Testis (tissue), 3 donors: ENCODE measurements around the gene RASL11A. TPM values are rescaled to one million over a fixed set of nuclear protein-coding genes. Genes with fewer than 3 reads are reported as not detected.

ENCODE experiments used
- DNase-seq: peaks from one replicate; pipeline ENCODE4 v3.0.0-alpha.2; 2019
- H3K27ac ChIP-seq, 2 donors: fragments of 200-600 bp; sonication (generic); one replicate each; pipeline ENCODE4 v1.5.1; 2019
- H3K27me3 ChIP-seq: fragments of 200-600 bp; sonication (generic); one replicate; pipeline ENCODE4 v1.5.1; 2019
- H3K36me3 ChIP-seq: fragments of 200-600 bp; sonication (generic); one replicate; pipeline ENCODE4 v1.5.1; 2017; ENCODE audit warnings: low read depth; ENCODE audit errors: missing control alignments
- H3K4me1 ChIP-seq: fragments of 200-600 bp; sonication (generic); one replicate; pipeline ENCODE4 v1.5.1; 2019
- H3K4me3 ChIP-seq, 2 donors: fragments of 200-600 bp; sonication (generic); one replicate each; pipeline ENCODE4 v1.5.1; 2017 to 2019
- H3K9me3 ChIP-seq: fragments of 200-600 bp; sonication (generic); one replicate; pipeline ENCODE4 v1.5.1; 2017
- CTCF ChIP-seq, 3 experiments: fragments of 450-650 bp in 2 of 3; fragments of 200-600 bp in 1 of 3; sonication (generic) in 1 of 3; IDR thresholded peaks; one replicate each; pipeline ENCODE4 v1.5.1; 2016 to 2019; ENCODE audit warnings: antibody characterized with exemption in 3 of 3, mild to moderate bottlenecking in 2 of 3, moderate library complexity in 1 of 3
- POLR2A ChIP-seq: fragments of 450-650 bp; IDR thresholded peaks from one replicate; pipeline ENCODE4 v1.6.1; 2017; ENCODE audit warnings: antibody characterized with exemption, mild to moderate bottlenecking, moderate library complexity
- WGBS, 2 donors: methylation state at CpG; one replicate each; pipeline ENCODE4 v1.1.5; 2018; 5-methylcytosine and 5-hydroxymethylcytosine counted together
- intact Hi-C: fragments of 100-400 bp; cut with DNase I; formaldehyde crosslinking; loops from one replicate; pipeline ENCODE4 v1.15.1; 2023; ENCODE audit warnings: low total_unique reads
- polyA plus RNA-seq: library from polyadenylated mRNA; stranded (reverse); fragments of 350-450 nt; fragmentation: Illumina TruSeq; extraction: RNeasy Lipid Tissue Mini Kit (QIAGEN cat#74804); gene quantifications from one replicate; pipeline ENCODE4 v1.2.3, GENCODE V29; 2014; ENCODE audit warnings: low read depth, low replicate concordance; ENCODE audit not compliant: insufficient read depth
- total RNA-seq, 2 donors: library from RNA; depleted of rRNA; stranded (reverse); fragments of >200 nt; gene quantifications; one replicate each; pipeline ENCODE4 v1.2.3, GENCODE V29; 2016

RASL11A gene
- total and polyA plus RNA-seq, 3 donors from 2014 or later, result 8.2 to 11.8 (median 10.0) TPM

GRCh38 chr13:27308941-27309340 lies 38.3 kb downstream of the RASL11A start:
- WGBS, 2 donors, result 63 to 64% methylated on average over 19 of the region's 19 CpGs
- TF ChIP-seq CTCF (IDR thresholded peaks at IDR 0.05), result no peak
- TF ChIP-seq POLR2A, result no peak
- Histone ChIP-seq H3K9me3 (no peaks in the 10 kb centered on the region), H3K4me3 (peak overlapping the region in 1 of 2 donors; percentile 26), H3K36me3 (no peaks in the 10 kb centered on the region), H3K27me3 (no peaks in the 10 kb centered on the region), H3K4me1 (no peaks in the 10 kb centered on the region), H3K27ac (no peak overlapping the region)
- DNase-seq, result no peak
- intact Hi-C loops, result no loop called here

- no peaks in the 10 kb centered on the region for H3K4me1 ChIP-seq
- intact Hi-C loops, result no loop called here
- no peaks in the 10 kb centered on the region for H3K36me3 ChIP-seq
- H3K27me3 ChIP-seq, result no peaks in the 10 kb centered on the region
- WGBS, 2 donors, result 53 to 67% methylated on average over 7 of the region's 7 CpGs
- H3K4me3 ChIP-seq, result no peak overlapping the region
- DNase-seq, result no peak
- no peaks in the 10 kb centered on the region for H3K9me3 ChIP-seq
- H3K27ac ChIP-seq, result no peak overlapping the region
- TF ChIP-seq CTCF (IDR thresholded peaks at IDR 0.05), result no peak
- no peak for TF ChIP-seq POLR2A
Observed at GRCh38 chr13:27309401-27309958, 38.9 kb downstream of the RASL11A start.

- Histone ChIP-seq H3K4me3 (no peak overlapping the region), H3K27me3 (no peaks in the 10 kb centered on the region), H3K9me3 (no peaks in the 10 kb centered on the region), H3K27ac (no peak overlapping the region), H3K4me1 (no peaks in the 10 kb centered on the region), H3K36me3 (no peaks in the 10 kb centered on the region)
- DNase-seq, result no peak
- TF ChIP-seq CTCF (IDR thresholded peaks at IDR 0.05), result no peak
- TF ChIP-seq POLR2A, result no peak
- intact Hi-C loops, result no loop called here
- 66 to 69% methylated on average over 9 of the region's 9 CpGs for WGBS, 2 donors
Observed at GRCh38 chr13:27309967-27310598, 39.5 kb downstream of the RASL11A start.

GRCh38 chr13:27310946-27311345 lies 40.3 kb downstream of the RASL11A start:
- TF ChIP-seq CTCF (IDR thresholded peaks at IDR 0.05), result no peak
- no peak for TF ChIP-seq POLR2A
- Histone ChIP-seq H3K4me1 (no peaks in the 10 kb centered on the region), H3K27me3 (no peaks in the 10 kb centered on the region), H3K4me3 (no peak overlapping the region), H3K36me3 (no peaks in the 10 kb centered on the region), H3K9me3 (no peaks in the 10 kb centered on the region), H3K27ac (no peak overlapping the region)
- DNase-seq, result no peak
- WGBS, 2 donors, result 34 to 44% methylated on average over 2 of the region's 2 CpGs
- intact Hi-C loops, result no loop called here
